ENCODE measurements around the gene RANBP10.

GRCh38 chr16:67702130-67702529, 104.2 kb downstream of the RANBP10 start:
- TF ChIP-seq FOXO1 (CRISPR knock-in tag; IDR thresholded peaks at IDR 0.05): no peak
- TF ChIP-seq MTA3 (CRISPR knock-in tag; IDR thresholded peaks at IDR 0.05): no peak
- TF ChIP-seq, protein P1, sequence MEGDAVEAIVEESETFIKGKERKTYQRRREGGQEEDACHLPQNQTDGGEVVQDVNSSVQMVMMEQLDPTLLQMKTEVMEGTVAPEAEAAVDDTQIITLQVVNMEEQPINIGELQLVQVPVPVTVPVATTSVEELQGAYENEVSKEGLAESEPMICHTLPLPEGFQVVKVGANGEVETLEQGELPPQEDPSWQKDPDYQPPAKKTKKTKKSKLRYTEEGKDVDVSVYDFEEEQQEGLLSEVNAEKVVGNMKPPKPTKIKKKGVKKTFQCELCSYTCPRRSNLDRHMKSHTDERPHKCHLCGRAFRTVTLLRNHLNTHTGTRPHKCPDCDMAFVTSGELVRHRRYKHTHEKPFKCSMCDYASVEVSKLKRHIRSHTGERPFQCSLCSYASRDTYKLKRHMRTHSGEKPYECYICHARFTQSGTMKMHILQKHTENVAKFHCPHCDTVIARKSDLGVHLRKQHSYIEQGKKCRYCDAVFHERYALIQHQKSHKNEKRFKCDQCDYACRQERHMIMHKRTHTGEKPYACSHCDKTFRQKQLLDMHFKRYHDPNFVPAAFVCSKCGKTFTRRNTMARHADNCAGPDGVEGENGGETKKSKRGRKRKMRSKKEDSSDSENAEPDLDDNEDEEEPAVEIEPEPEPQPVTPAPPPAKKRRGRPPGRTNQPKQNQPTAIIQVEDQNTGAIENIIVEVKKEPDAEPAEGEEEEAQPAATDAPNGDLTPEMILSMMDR (CRISPR knock-in tag; IDR thresholded peaks at IDR 0.05): no peak
- no peak for TF ChIP-seq ZFP36 (IDR thresholded peaks at IDR 0.05; ENCODE audit: borderline replicate concordance, low read depth, low read length, partially characterized antibody)
- no peak for TF ChIP-seq HNF4A (CRISPR knock-in tag; IDR thresholded peaks at IDR 0.05)
- TF ChIP-seq NFYC (CRISPR knock-in tag; IDR thresholded peaks at IDR 0.05): no peak
- TF ChIP-seq ETV5 (CRISPR knock-in tag; IDR thresholded peaks at IDR 0.05; ENCODE audit: borderline replicate concordance): no peak
- no peak for TF ChIP-seq MAFF (IDR thresholded peaks at IDR 0.05; ENCODE audit: low read depth, low read length)

All from HepG2 (cell line).